ENCODE data around the gene MTARC2. TPM values are rescaled to one million over a fixed set of nuclear protein-coding genes. Genes with fewer than 3 reads are reported as not detected.

The MTARC2 gene
- total and polyA plus RNA-seq, 10 of the 15 experiments (the other 5 are each of a cell fraction or from before 2014, with no cell fraction given) = 1.9 to 5.5 (median 3.3) TPM

DNA sequence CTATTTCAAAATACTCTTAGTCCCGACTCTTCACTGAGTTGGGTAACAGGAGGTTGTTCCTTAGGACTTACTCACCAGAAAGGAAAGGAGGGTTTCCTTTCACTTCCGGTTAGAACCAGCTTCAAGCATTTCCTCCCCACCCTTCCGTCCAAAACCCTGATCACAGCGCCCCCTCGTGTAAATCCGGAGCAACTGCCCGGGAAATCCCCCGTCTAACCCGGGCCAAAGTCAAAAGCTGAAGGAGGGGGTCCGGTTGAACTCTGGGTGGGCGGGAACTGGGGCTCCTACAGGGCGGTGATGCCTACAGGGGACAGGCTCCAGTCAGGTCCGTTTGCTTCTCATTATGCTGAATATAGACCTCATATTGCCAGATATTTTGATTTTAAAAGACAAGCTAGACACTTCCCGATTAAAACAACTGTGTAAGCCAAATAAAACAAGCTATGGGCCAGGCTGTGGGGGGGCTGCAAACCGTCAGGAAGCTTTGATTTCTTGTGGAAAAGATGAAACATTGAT, 15.0 kb upstream of the MTARC2 start (continued):
- TF ChIP-seq EED (IDR thresholded peaks at IDR 0.05; ENCODE audit: low read depth) (no peak), SMC3 (IDR thresholded peaks at IDR 0.05; ENCODE audit: borderline replicate concordance, low read length) (peak; percentile 67; the same call in 1 of the 2 replicates), RAD21 (IDR thresholded peaks at IDR 0.05; ENCODE audit: insufficient read depth, low read depth, low read length) (peak; percentile 91)

DNA sequence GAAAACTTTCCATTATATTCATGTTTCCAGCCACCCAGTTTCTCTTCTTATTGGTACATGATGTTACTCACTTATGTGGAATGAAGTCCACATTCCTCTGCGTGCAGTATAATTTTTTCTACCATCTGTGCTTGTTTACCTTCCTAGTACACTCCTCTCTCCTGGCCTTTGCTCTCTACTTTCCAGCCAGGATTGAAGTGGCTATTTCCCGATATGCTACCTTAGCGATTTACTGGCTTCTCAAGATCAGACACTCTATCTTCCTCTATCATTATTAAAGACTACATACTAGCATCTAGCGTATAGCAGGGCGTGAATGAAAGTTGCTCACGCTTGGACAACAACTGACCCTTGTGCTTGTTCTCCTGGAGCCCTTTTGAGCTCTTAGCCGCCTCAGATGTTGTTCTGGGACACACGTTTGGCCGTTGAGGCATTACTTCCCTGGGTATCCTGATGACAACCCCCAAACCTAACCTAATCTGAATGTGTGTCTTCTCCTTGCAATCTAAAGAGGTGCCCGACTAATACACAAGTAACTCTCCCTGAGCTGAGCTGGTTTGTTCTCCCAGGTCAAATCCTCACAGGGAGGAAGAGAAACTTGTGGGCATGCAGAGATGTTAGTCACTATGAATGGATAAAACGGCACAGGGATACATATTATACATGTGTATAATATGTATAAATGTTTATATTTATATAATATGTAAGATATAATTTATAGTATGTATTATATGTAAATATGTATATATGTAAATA, 13.4 kb upstream of the MTARC2 start:
- no peaks in the 10 kb centered on the region for H3K4me1 ChIP-seq (ENCODE audit: control insufficient read depth, insufficient read depth, low read length)
- no peak overlapping the region for H3K9ac ChIP-seq (ENCODE audit: control insufficient read depth, insufficient read depth, low read length)
- H3K9me3 ChIP-seq (replicated peaks; ENCODE audit: control insufficient read depth, insufficient read depth, low read length) = no peaks in the 10 kb centered on the region
- no peaks in the 10 kb centered on the region for H3K27me3 ChIP-seq (replicated peaks in 1 of 2; ENCODE audit: control insufficient read depth in 2 of 2, insufficient read depth in 2 of 2, low read length in 1 of 2)
- ATAC-seq (no peak), DNase-seq (ENCODE audit: low read depth, low spot score) (no peak), FAIRE-seq (no peak)
- no peak overlapping the region for H3K27ac ChIP-seq (ENCODE audit: control insufficient read depth, insufficient read depth)
- CTCF ChIA-PET = interaction anchor here (0.7 to 3.6 kb wide), 15 partner anchors 7 to 525 kb away, joined by 3 to 52 read pairs (median 16); no protein-coding TSS in a partner anchor
- no peaks in the 10 kb centered on the region for H3K36me3 ChIP-seq (ENCODE audit: control insufficient read depth in 2 of 2, insufficient read depth in 2 of 2, low read length in 1 of 2)
- H4K20me1 ChIP-seq (ENCODE audit: control insufficient read depth, insufficient read depth) = no peaks in the 10 kb centered on the region
- H2AFZ ChIP-seq (ENCODE audit: control insufficient read depth, low read depth, low read length) = no peak overlapping the region
- H3K4me2 ChIP-seq (ENCODE audit: control insufficient read depth, insufficient read depth) = no peak overlapping the region
- SMC1A ChIA-PET (ENCODE audit: uncharacterized antibody, unreplicated experiment) = interaction anchor here (0.6 to 4.0 kb wide), 14 partner anchors 8 to 716 kb away, joined by 3 to 27 read pairs (median 6); no protein-coding TSS in a partner anchor
- POLR2A ChIA-PET = interaction anchor here (0.6 kb wide), 1 partner anchor 1583 kb away, joined by 3 read pairs; no protein-coding TSS in a partner anchor
- intact Hi-C loops (cut with micrococcal nuclease; ENCODE audit: unreplicated experiment) = no loop called here
- no TSS peak for BruUV-seq (replicated peaks)
- no peaks in the 10 kb centered on the region for H3K79me2 ChIP-seq (ENCODE audit: control insufficient read depth, insufficient read depth, low read length)
- 59% methylated on average over 11 of the region's 11 CpGs for WGBS (ENCODE audit: insufficient coverage, insufficient replicate concordance, low lambda C conversion rate, missing lambda C conversion rate)
- RAD21 ChIA-PET (ENCODE audit: unreplicated experiment) = interaction anchor here (1.3 to 3.4 kb wide), 5 partner anchors 39 to 545 kb away, joined by 4 to 31 read pairs (median 16); no protein-coding TSS in a partner anchor
- in situ Hi-C loops (cut with MboI) = no loop called here
- no peak overlapping the region for H3K4me3 ChIP-seq
- no peak for TF ChIP-seq KAT2A (conservative IDR thresholded peaks at IDR 0.05; ENCODE audit: control insufficient read depth, low read depth, low read length)
- TF ChIP-seq GABPA (IDR thresholded peaks at IDR 0.05; ENCODE audit: low read depth) = no peak
- TF ChIP-seq, protein P1, sequence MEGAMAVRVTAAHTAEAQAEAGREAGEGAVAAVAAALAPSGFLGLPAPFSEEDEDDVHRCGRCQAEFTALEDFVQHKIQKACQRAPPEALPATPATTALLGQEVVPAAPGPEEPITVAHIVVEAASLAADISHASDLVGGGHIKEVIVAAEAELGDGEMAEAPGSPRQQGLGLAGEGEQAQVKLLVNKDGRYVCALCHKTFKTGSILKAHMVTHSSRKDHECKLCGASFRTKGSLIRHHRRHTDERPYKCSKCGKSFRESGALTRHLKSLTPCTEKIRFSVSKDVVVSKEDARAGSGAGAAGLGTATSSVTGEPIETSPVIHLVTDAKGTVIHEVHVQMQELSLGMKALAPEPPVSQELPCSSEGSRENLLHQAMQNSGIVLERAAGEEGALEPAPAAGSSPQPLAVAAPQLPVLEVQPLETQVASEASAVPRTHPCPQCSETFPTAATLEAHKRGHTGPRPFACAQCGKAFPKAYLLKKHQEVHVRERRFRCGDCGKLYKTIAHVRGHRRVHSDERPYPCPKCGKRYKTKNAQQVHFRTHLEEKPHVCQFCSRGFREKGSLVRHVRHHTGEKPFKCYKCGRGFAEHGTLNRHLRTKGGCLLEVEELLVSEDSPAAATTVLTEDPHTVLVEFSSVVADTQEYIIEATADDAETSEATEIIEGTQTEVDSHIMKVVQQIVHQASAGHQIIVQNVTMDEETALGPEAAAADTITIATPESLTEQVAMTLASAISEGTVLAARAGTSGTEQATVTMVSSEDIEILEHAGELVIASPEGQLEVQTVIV (IDR thresholded peaks at IDR 0.05; ENCODE audit: borderline replicate concordance, partially characterized antibody) = no peak
- TF ChIP-seq, protein P2, sequence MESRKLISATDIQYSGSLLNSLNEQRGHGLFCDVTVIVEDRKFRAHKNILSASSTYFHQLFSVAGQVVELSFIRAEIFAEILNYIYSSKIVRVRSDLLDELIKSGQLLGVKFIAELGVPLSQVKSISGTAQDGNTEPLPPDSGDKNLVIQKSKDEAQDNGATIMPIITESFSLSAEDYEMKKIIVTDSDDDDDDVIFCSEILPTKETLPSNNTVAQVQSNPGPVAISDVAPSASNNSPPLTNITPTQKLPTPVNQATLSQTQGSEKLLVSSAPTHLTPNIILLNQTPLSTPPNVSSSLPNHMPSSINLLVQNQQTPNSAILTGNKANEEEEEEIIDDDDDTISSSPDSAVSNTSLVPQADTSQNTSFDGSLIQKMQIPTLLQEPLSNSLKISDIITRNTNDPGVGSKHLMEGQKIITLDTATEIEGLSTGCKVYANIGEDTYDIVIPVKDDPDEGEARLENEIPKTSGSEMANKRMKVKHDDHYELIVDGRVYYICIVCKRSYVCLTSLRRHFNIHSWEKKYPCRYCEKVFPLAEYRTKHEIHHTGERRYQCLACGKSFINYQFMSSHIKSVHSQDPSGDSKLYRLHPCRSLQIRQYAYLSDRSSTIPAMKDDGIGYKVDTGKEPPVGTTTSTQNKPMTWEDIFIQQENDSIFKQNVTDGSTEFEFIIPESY (IDR thresholded peaks at IDR 0.05) = no peak
- TF ChIP-seq, protein P3, sequence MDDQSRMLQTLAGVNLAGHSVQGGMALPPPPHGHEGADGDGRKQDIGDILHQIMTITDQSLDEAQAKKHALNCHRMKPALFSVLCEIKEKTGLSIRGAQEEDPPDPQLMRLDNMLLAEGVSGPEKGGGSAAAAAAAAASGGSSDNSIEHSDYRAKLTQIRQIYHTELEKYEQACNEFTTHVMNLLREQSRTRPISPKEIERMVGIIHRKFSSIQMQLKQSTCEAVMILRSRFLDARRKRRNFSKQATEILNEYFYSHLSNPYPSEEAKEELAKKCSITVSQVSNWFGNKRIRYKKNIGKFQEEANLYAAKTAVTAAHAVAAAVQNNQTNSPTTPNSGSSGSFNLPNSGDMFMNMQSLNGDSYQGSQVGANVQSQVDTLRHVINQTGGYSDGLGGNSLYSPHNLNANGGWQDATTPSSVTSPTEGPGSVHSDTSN (IDR thresholded peaks at IDR 0.05; ENCODE audit: insufficient replicate concordance, low read depth, low read length) = no peak
- TF ChIP-seq SMC3 (IDR thresholded peaks at IDR 0.05; ENCODE audit: borderline replicate concordance, low read length) = no peak
- no peak for TF ChIP-seq WRNIP1 (IDR thresholded peaks at IDR 0.05; ENCODE audit: borderline replicate concordance, low read depth, low read length)
- TF ChIP-seq JUND (IDR thresholded peaks at IDR 0.05; ENCODE audit: low read depth, low read length) = no peak
- TF ChIP-seq SMARCA5 (IDR thresholded peaks at IDR 0.05) = no peak

All from GM12878 (cell line).